ENCODE measurements around the gene ADAD2.
"Not testable (repeated sequence)": the region's sequence is repeated elsewhere in the genome, so short reads cannot be mapped to it uniquely, and the experiment has no call there.

The ADAD2 gene

GRCh38 chr16:84196727-84197394, 5.9 kb downstream of the ADAD2 start:
- DNase-seq = no peak

- DNase-seq = no peak
These were observed 6.6 kb downstream of the ADAD2 start for GRCh38 chr16:84197466-84198128.

- DNase-seq = no peak
These were observed 7.4 kb downstream of the ADAD2 start for GRCh38 chr16:84198401-84198800.

GRCh38 chr16:84199097-84199496, 8.1 kb downstream of the ADAD2 start:
- no peak for DNase-seq

GRCh38 chr16:84199861-84200260, 8.9 kb downstream of the ADAD2 start:
- no peak for DNase-seq

GRCh38 chr16:84204551-84204950, 13.6 kb downstream of the ADAD2 start:
- not testable (repeated sequence) for DNase-seq

GRCh38 chr16:84205123-84205522, 14.2 kb downstream of the ADAD2 start:
- DNase-seq = not testable (repeated sequence)

GRCh38 chr16:84205976-84206691, 15.2 kb downstream of the ADAD2 start:
- no peak for DNase-seq

- no peak for DNase-seq
These were observed 16.3 kb downstream of the ADAD2 start for GRCh38 chr16:84207251-84207650.

- no peak for DNase-seq
These were observed 16.9 kb downstream of the ADAD2 start for GRCh38 chr16:84207879-84208278.

GRCh38 chr16:84209989-84210388, 19.0 kb downstream of the ADAD2 start:
- no peak for DNase-seq

GRCh38 chr16:84212154-84212553, 21.2 kb downstream of the ADAD2 start:
- no peak for DNase-seq

GRCh38 chr16:84212631-84213030, 21.7 kb downstream of the ADAD2 start:
- no peak for DNase-seq

GRCh38 chr16:84214451-84215066, 23.6 kb downstream of the ADAD2 start:
- DNase-seq = no peak

- no peak for DNase-seq
These were observed 24.6 kb downstream of the ADAD2 start for GRCh38 chr16:84215531-84215930.

GRCh38 chr16:84216144-84216543, 25.2 kb downstream of the ADAD2 start:
- not testable (repeated sequence) for DNase-seq

GRCh38 chr16:84218176-84218823, 27.3 kb downstream of the ADAD2 start:
- no peak for DNase-seq

- DNase-seq = no peak
These were observed 28.0 kb downstream of the ADAD2 start for GRCh38 chr16:84218956-84219355.

- no peak for DNase-seq
These were observed 29.9 kb downstream of the ADAD2 start for GRCh38 chr16:84220851-84221250.

GRCh38 chr16:84223456-84223855, 32.5 kb downstream of the ADAD2 start:
- no peak for DNase-seq

GRCh38 chr16:84224554-84224953, 33.6 kb downstream of the ADAD2 start:
- no peak for DNase-seq

- no peak for DNase-seq
These were observed 34.2 kb downstream of the ADAD2 start for GRCh38 chr16:84225126-84225525.

GRCh38 chr16:84225571-84225970, 34.6 kb downstream of the ADAD2 start:
- DNase-seq = no peak

All from NCI-H2029 treated with DMSO at 0.1 percent for 48 hours (cell line).